Islet of Langerhans (tissue), 1 donor: Measurements from ENCODE around the gene NR4A3.
A peak's percentile ranks its signal among the peaks of the same experiment; 100 is the strongest.
"Not testable (repeated sequence)": the region's sequence is repeated elsewhere in the genome, so short reads cannot be mapped to it uniquely, and the experiment has no call there.

Source experiments
- FAIRE-seq: peaks from one replicate; lab custom pipeline; 2011; peaks lifted over from hg19 to GRCh38; lab: Jason Lieb, UNC

NR4A3 gene

GRCh38 chr9:99834474-99834873, 12.8 kb downstream of the NR4A3 start:
- FAIRE-seq, result no peak

- FAIRE-seq, result no peak
These were observed 13.5 kb downstream of the NR4A3 start for GRCh38 chr9:99835142-99835541.

GRCh38 chr9:99835581-99835980, 13.9 kb downstream of the NR4A3 start:
- no peak for FAIRE-seq

GRCh38 chr9:99840072-99840471, 18.4 kb downstream of the NR4A3 start:
- no peak for FAIRE-seq

- no peak for FAIRE-seq
These were observed 23.4 kb downstream of the NR4A3 start for GRCh38 chr9:99845063-99845462.

GRCh38 chr9:99848447-99848846, 26.8 kb downstream of the NR4A3 start:
- FAIRE-seq, result no peak

GRCh38 chr9:99850736-99851499, 29.2 kb downstream of the NR4A3 start:
- FAIRE-seq, result no peak

GRCh38 chr9:99851500-99851822, 29.8 kb downstream of the NR4A3 start:
- no peak for FAIRE-seq

GRCh38 chr9:99852617-99853016, 30.9 kb downstream of the NR4A3 start:
- peak; percentile 51 for FAIRE-seq

GRCh38 chr9:99855467-99856176, 33.9 kb downstream of the NR4A3 start:
- FAIRE-seq, result no peak

GRCh38 chr9:99857576-99857975, 35.9 kb downstream of the NR4A3 start:
- not testable (repeated sequence) for FAIRE-seq

- no peak for FAIRE-seq
These were observed 36.4 kb downstream of the NR4A3 start for GRCh38 chr9:99858087-99858486.

- FAIRE-seq, result no peak
These were observed 37.7 kb downstream of the NR4A3 start for GRCh38 chr9:99859243-99859980.

- no peak for FAIRE-seq
These were observed 38.6 kb downstream of the NR4A3 start for GRCh38 chr9:99860266-99860665.

GRCh38 chr9:99863955-99864354, 42.3 kb downstream of the NR4A3 start:
- no peak for FAIRE-seq

GRCh38 chr9:99866398-99866797, 44.7 kb downstream of the NR4A3 start:
- FAIRE-seq, result no peak

- FAIRE-seq, result no peak
These were observed 45.9 kb downstream of the NR4A3 start for GRCh38 chr9:99867536-99867935.

- no peak for FAIRE-seq
These were observed 46.3 kb downstream of the NR4A3 start for GRCh38 chr9:99867968-99868367.

- FAIRE-seq, result no peak
These were observed 47.2 kb downstream of the NR4A3 start for GRCh38 chr9:99868845-99869244.

GRCh38 chr9:99870126-99870525, 48.4 kb downstream of the NR4A3 start:
- FAIRE-seq, result no peak

GRCh38 chr9:99873531-99873930, 51.8 kb downstream of the NR4A3 start:
- no peak for FAIRE-seq

GRCh38 chr9:99873943-99874584, 52.4 kb downstream of the NR4A3 start:
- no peak for FAIRE-seq

- no peak for FAIRE-seq
These were observed 54.5 kb downstream of the NR4A3 start for GRCh38 chr9:99876190-99876589.
